GM12873 (cell line): ENCODE data around the gene MARCHF3.

Experiments used
- CTCF ChIP-seq: IDR thresholded peaks from 2 replicates; pipeline ENCODE4 v1.5.1; 2012; ENCODE audit warnings: low read depth, mild to moderate bottlenecking, moderate library complexity, low read length, control low read depth; ENCODE audit not compliant: insufficient read depth; ENCODE audit errors: missing control alignments

Gene MARCHF3

GRCh38 chr5:127030259-127031146 is at the start of gene MARCHF3:
TSS of gene MARCHF3 (minus strand) at chr5:127030558. CDS start at chr5:126918171, 112,387 bp downstream.
- TF ChIP-seq CTCF, result no peak

- TF ChIP-seq CTCF, result no peak
Observed at GRCh38 chr5:127079994-127080491, 49.7 kb upstream of the MARCHF3 start.

- TF ChIP-seq CTCF, result no peak
Observed at GRCh38 chr5:127077366-127077765, 47.0 kb upstream of the MARCHF3 start.

GRCh38 chr5:127076315-127077129 is 46.2 kb upstream of the MARCHF3 start:
- no peak for TF ChIP-seq CTCF

GRCh38 chr5:127074466-127074865 is 44.1 kb upstream of the MARCHF3 start:
- no peak for TF ChIP-seq CTCF

GRCh38 chr5:127072861-127073846 is 42.8 kb upstream of the MARCHF3 start, which contains the start of gene C5orf63:
TSS of gene C5orf63 (minus strand) at chr5:127073502. CDS start at chr5:127058995, 14,507 bp downstream.
- no peak for TF ChIP-seq CTCF
